Vagina (tissue), 2 donors: ENCODE results near the gene ABTB1. TPM values are rescaled to one million over a fixed set of nuclear protein-coding genes. Genes with fewer than 3 reads are reported as not detected.

ENCODE experiments used
- DNase-seq, 2 donors: peaks; one replicate each; pipeline ENCODE4 v3.0.0-alpha.2; 2017; ENCODE audit errors: extremely low spot score in 2 of 2
- H3K27ac ChIP-seq: fragments of 200-600 bp; sonication (generic); one replicate; pipeline ENCODE4 v1.5.1; 2019
- H3K27me3 ChIP-seq: fragments of 200-600 bp; sonication (generic); one replicate; pipeline ENCODE4 v1.5.1; 2019
- H3K36me3 ChIP-seq, 2 donors: fragments of 200-600 bp; sonication (generic); one replicate each; pipeline ENCODE4 v1.5.1; 2017 to 2019
- H3K4me1 ChIP-seq: fragments of 200-600 bp; sonication (generic); one replicate; pipeline ENCODE4 v1.5.1; 2019
- H3K4me3 ChIP-seq, 2 donors: fragments of 200-600 bp; sonication (generic); 1 replicate in 1 of 2; 2 replicates in 1 of 2; pipeline ENCODE4 v1.5.1; 2016 to 2019
- H3K9me3 ChIP-seq: fragments of 200-600 bp; sonication (generic); one replicate; pipeline ENCODE4 v1.5.1; 2019
- POLR2A ChIP-seq, 2 donors: fragments of 450-650 bp; IDR thresholded peaks; one replicate each; pipeline ENCODE4 v1.6.1; 2017; ENCODE audit warnings: antibody characterized with exemption in 2 of 2, mild to moderate bottlenecking in 2 of 2, moderate library complexity in 2 of 2
- POLR2AphosphoS5 ChIP-seq, 2 donors: sonication (generic); formaldehyde crosslinking; IDR thresholded peaks; one replicate each; pipeline ENCODE4 v1.9.0; 2017; ENCODE audit warnings: antibody characterized with exemption in 2 of 2, mild to moderate bottlenecking in 2 of 2, low read depth in 1 of 2; ENCODE audit not compliant: insufficient read depth in 1 of 2
- intact Hi-C: fragments of 100-400 bp; cut with DNase I; formaldehyde crosslinking; loops from one replicate; pipeline ENCODE4 v1.15.1; 2023
- total RNA-seq: library from RNA; depleted of rRNA; stranded (reverse); fragments of >200 nt; gene quantifications from one replicate; pipeline ENCODE4 v1.2.3, GENCODE V29; 2016
- TF ChIP-seq, protein P1 (sequence below), 3 experiments: fragments of 450-650 bp in 2 of 3; fragments of 200-600 bp in 1 of 3; sonication (generic) in 1 of 3; IDR thresholded peaks; one replicate each; pipeline ENCODE4 v1.5.1; 2017 to 2019; ENCODE audit warnings: antibody characterized with exemption in 3 of 3, mild to moderate bottlenecking in 2 of 3, moderate library complexity in 2 of 3

Gene ABTB1
- total RNA-seq, 1 donor from 2014 or later, result 59.7 TPM

DNA sequence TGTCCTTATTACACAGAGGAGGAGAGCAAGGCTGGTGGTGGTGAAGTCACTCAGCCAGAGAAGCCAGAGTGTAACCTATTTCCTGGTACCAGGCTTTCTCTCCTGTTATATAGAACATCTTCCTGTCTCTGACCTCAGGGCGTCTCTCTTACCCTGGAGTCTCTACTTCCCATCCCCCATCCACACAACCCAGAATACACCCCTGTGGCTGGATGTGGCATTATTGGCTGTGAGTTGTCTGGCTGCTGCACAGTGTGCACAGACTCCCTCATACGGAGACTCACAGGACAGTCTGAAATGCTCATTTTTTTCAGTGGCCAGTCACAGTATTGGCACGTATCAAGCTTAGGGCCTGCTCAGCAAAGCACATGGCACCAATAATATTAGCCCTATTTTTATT is 35.2 kb upstream of the ABTB1 start:
- Histone ChIP-seq H3K9me3 (no peaks in the 10 kb centered on the region), H3K4me3 (no peak overlapping the region), H3K36me3 (no peaks in the 10 kb centered on the region), H3K4me1 (no peaks in the 10 kb centered on the region), H3K27me3 (no peaks in the 10 kb centered on the region), H3K27ac (no peak overlapping the region)
- TF ChIP-seq POLR2AphosphoS5 (IDR thresholded peaks at IDR 0.05; ENCODE audit: insufficient read depth in 1 of 2, low read depth in 1 of 2), result no peak
- no peak for TF ChIP-seq POLR2A (IDR thresholded peaks at IDR 0.05)
- TF ChIP-seq, protein P1, sequence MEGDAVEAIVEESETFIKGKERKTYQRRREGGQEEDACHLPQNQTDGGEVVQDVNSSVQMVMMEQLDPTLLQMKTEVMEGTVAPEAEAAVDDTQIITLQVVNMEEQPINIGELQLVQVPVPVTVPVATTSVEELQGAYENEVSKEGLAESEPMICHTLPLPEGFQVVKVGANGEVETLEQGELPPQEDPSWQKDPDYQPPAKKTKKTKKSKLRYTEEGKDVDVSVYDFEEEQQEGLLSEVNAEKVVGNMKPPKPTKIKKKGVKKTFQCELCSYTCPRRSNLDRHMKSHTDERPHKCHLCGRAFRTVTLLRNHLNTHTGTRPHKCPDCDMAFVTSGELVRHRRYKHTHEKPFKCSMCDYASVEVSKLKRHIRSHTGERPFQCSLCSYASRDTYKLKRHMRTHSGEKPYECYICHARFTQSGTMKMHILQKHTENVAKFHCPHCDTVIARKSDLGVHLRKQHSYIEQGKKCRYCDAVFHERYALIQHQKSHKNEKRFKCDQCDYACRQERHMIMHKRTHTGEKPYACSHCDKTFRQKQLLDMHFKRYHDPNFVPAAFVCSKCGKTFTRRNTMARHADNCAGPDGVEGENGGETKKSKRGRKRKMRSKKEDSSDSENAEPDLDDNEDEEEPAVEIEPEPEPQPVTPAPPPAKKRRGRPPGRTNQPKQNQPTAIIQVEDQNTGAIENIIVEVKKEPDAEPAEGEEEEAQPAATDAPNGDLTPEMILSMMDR (IDR thresholded peaks at IDR 0.05), result no peak
- no peak for DNase-seq
- intact Hi-C loops, result no loop called here

DNA sequence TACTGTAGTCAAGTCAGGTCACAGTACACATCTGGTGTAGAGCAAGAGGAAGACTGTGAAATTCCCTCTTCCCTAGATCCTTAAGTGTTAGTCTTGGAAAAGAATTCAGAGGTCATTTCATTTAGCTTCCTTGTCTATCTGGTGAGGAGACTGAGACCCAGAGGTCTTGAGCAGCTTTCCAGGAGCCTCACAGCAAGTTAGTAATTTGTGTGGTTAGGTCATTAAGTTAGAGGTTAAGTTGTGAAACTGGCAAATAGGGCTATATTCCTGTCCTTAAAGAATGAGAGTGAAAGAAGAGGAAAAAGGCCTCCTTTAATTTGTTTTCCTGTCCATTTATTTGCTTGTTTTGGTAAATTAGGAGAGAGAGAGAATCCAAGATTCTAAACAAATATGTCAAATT is 34.8 kb upstream of the ABTB1 start:
- no peaks in the 10 kb centered on the region for H3K36me3 ChIP-seq
- H3K27me3 ChIP-seq, result no peaks in the 10 kb centered on the region
- no peak for TF ChIP-seq POLR2AphosphoS5 (IDR thresholded peaks at IDR 0.05; ENCODE audit: insufficient read depth in 1 of 2, low read depth in 1 of 2)
- TF ChIP-seq, protein P1 (IDR thresholded peaks at IDR 0.05), result no peak
- no peak for TF ChIP-seq POLR2A (IDR thresholded peaks at IDR 0.05)
- no peak for DNase-seq
- H3K4me1 ChIP-seq, result no peaks in the 10 kb centered on the region
- H3K27ac ChIP-seq, result no peak overlapping the region
- no peak overlapping the region for H3K4me3 ChIP-seq
- intact Hi-C loops, result no loop called here
- no peaks in the 10 kb centered on the region for H3K9me3 ChIP-seq

- no peak for DNase-seq
- Histone ChIP-seq H3K27ac (no peak overlapping the region), H3K36me3 (no peaks in the 10 kb centered on the region), H3K27me3 (no peaks in the 10 kb centered on the region), H3K4me1 (no peaks in the 10 kb centered on the region), H3K9me3 (no peaks in the 10 kb centered on the region), H3K4me3 (no peak overlapping the region)
- intact Hi-C loops, result no loop called here
- TF ChIP-seq, protein P1 (IDR thresholded peaks at IDR 0.05), result no peak
- TF ChIP-seq POLR2AphosphoS5 (IDR thresholded peaks at IDR 0.05; ENCODE audit: insufficient read depth in 1 of 2, low read depth in 1 of 2) (no peak), POLR2A (IDR thresholded peaks at IDR 0.05) (no peak)
These were observed 33.3 kb upstream of the ABTB1 start for GRCh38 chr3:127639173-127640041.

DNA sequence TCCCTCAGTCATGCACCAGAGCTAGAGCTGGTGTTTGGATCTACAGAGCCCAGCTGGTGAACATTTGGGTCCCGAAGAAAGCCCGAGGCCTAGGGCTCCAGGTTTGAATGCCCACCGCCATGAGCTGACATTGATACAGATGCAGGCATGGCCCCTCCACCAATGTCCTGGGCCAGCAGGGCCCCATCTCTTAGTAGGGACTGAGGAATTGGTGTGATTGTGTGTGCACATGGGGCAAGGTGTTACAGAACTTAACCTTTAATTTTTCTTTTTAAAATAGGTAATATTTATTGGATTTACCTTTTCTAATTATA is 32.8 kb upstream of the ABTB1 start:
- Histone ChIP-seq H3K27ac (no peak overlapping the region), H3K9me3 (no peaks in the 10 kb centered on the region), H3K4me3 (no peak overlapping the region), H3K4me1 (no peaks in the 10 kb centered on the region), H3K36me3 (no peaks in the 10 kb centered on the region), H3K27me3 (no peaks in the 10 kb centered on the region)
- no peak for DNase-seq
- TF ChIP-seq POLR2AphosphoS5 (IDR thresholded peaks at IDR 0.05; ENCODE audit: insufficient read depth in 1 of 2, low read depth in 1 of 2), result no peak
- TF ChIP-seq, protein P1 (IDR thresholded peaks at IDR 0.05), result no peak
- intact Hi-C loops, result no loop called here

DNA sequence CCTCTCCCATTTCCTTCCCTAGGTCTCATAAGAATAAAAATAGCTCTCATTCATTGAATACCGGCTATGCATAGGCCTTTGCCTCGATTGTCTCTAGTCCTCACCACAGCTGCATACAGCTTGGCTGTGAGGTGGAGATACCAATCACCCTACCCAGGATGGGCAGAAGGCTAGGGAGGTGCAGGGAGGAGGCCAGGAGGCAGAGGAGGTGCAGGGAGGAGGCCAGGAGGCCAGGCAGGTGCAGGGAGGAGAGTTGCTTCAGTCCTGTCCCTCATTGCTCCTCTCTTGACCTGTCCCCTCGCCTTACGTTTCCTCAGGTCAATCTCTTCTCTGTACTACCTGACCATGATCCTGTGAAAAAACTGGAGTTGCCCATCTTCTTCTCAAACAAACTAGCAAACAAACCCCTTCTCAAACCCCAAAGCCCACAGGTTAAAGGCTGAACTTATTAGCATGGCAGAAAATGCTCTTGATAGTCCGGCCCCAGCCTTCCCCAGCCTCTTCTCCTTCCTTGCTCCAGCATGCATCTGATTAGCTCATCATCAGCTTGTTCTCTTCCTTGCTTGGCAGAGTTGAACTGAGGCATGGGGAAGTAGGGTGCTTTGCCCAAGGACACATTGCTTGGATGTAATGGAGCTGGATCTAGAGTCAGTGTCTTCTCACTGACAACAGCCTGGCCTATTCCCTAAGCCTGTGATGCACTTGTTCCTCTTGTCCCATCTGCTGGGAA is 27.9 kb upstream of the ABTB1 start:
- DNase-seq, result no peak
- no peak overlapping the region for H3K27ac ChIP-seq
- no peaks in the 10 kb centered on the region for H3K4me1 ChIP-seq

More for the DNA sequence above, 27.9 kb upstream of the ABTB1 start:
- intact Hi-C loops, result no loop called here
- Histone ChIP-seq H3K4me3 (no peak overlapping the region), H3K27me3 (no peaks in the 10 kb centered on the region), H3K36me3 (no peaks in the 10 kb centered on the region), H3K9me3 (no peaks in the 10 kb centered on the region)
- no peak for TF ChIP-seq POLR2AphosphoS5 (IDR thresholded peaks at IDR 0.05; ENCODE audit: insufficient read depth in 1 of 2, low read depth in 1 of 2)
- TF ChIP-seq, protein P1 (IDR thresholded peaks at IDR 0.05), result no peak
- TF ChIP-seq POLR2A (IDR thresholded peaks at IDR 0.05), result no peak
